ENCODE results near the gene TDRD7. TPM values are rescaled to one million over a fixed set of nuclear protein-coding genes. Genes with fewer than 3 reads are reported as not detected.

TDRD7 gene
- total and polyA plus RNA-seq, 2 of the 8 experiments (the other 6 are each of a cell fraction or from before 2014, with no cell fraction given): 1.2 to 2.3 TPM

DNA sequence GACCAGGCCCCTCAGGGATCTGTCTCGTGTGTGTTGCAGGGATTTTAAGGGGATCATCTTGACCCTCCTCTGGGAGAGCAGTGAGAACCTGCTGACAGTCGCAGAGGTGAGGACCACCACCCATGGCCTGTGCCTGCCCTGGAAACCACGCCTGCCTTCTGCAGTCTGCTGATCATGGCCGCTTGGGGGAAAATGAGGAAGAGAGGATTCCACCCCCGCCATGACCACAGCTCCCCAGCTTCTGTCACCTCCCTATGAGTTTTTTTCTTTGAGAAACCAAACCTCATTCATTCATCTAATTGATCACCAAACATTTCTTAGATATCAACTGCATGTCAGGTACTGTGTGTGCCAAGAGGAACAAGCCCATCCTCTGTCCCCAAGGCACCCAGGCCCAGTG lies 46.3 kb upstream of the TDRD7 start:
- H4K91ac ChIP-seq (replicated peaks; ENCODE audit: insufficient read length, low read length): no peak overlapping the region
- no peak overlapping the region for H3K23ac ChIP-seq (ENCODE audit: insufficient read length)
- H3K79me2 ChIP-seq (ENCODE audit: control insufficient read depth in 1 of 2, insufficient read depth in 2 of 2, low read length in 2 of 2): no peaks in the 10 kb centered on the region
- H4K20me1 ChIP-seq (replicated peaks in 1 of 2; ENCODE audit: control insufficient read depth in 1 of 2, insufficient read depth in 2 of 2, low read length in 2 of 2): no peaks in the 10 kb centered on the region
- no peak overlapping the region for H4K5ac ChIP-seq (ENCODE audit: insufficient read length, low read depth, low read length)
- ChIA-PET POLR2A (ENCODE audit: partially characterized antibody) (interaction anchor here (1.2 kb wide), 1 partner anchor 144 kb away, joined by 3 read pairs; no protein-coding TSS in a partner anchor), CTCF (ENCODE audit: partially characterized antibody) (interaction anchor here (1.9 kb wide), 1 partner anchor 509 kb away, joined by 5 read pairs; no protein-coding TSS in a partner anchor)
- no peak overlapping the region for H2BK12ac ChIP-seq (ENCODE audit: low read depth, low read length)
- no peak overlapping the region for H2AFZ ChIP-seq (ENCODE audit: low read length)
- peaks cover 8 to 9% of the 10 kb centered on the region in 2 experiments for H3K9me3 ChIP-seq (ENCODE audit: insufficient read depth in 2 of 2, low read depth in 1 of 2, low read length in 1 of 2)
- H3K79me1 ChIP-seq (ENCODE audit: low read depth, low read length): no peaks in the 10 kb centered on the region
- H2AK5ac ChIP-seq (ENCODE audit: low read depth, low read length): no peak overlapping the region
- 0 out of 7 replicates have a peak, but pooled peaks cover 0 to 2% (median 0%) of the 10 kb centered on the region in 4 experiments for H3K27me3 ChIP-seq (replicated peaks in 1 of 4; ENCODE audit: control insufficient read depth in 3 of 4, extremely low read depth in 1 of 4, insufficient read depth in 3 of 4, low read length in 3 of 4)
- DNase-seq (ENCODE audit: low read depth in 1 of 2, low spot score in 2 of 2): no peak
- WGBS, 2 experiments (ENCODE audit: extremely low coverage in 1 of 2, insufficient coverage in 1 of 2, insufficient read length in 1 of 2, insufficient replicate concordance in 2 of 2, low coverage in 1 of 2, low lambda C conversion rate in 2 of 2, missing lambda C conversion rate in 1 of 2): 88% methylated on average over 5 of the region's 5 CpGs; no CpG with 5 or more reads in 1 of the 2 experiments
- no peak overlapping the region for H2BK20ac ChIP-seq (ENCODE audit: low read length)
- no peak overlapping the region for H3K56ac ChIP-seq (replicated peaks; ENCODE audit: insufficient read length, low read depth, low read length)
- H3K4ac ChIP-seq (replicated peaks; ENCODE audit: insufficient read length, low read depth, low read length): no peak overlapping the region
- H3K4me2 ChIP-seq (ENCODE audit: insufficient read depth in 1 of 2, low read depth in 2 of 2, low read length in 2 of 2): no peak overlapping the region
- no peak overlapping the region for H2BK15ac ChIP-seq (ENCODE audit: low read length)
- H2BK120ac ChIP-seq (replicated peaks; ENCODE audit: low read depth, low read length): no peak overlapping the region
- no peak overlapping the region for H3K14ac ChIP-seq (ENCODE audit: insufficient read length)
- H4K8ac ChIP-seq (ENCODE audit: extremely low read depth, insufficient read depth, low read length): no peak overlapping the region
- peaks cover 0 to 7% (median 2%) of the 10 kb centered on the region in 4 experiments; a peak in 3 of 8 replicates for H3K36me3 ChIP-seq (ENCODE audit: control insufficient read depth in 2 of 4, insufficient read depth in 4 of 4, low read length in 3 of 4)
- no peak overlapping the region for H3K18ac ChIP-seq (ENCODE audit: extremely low read depth, low read length)
- peaks cover 0 to 3% (median 0%) of the 10 kb centered on the region in 4 experiments; a peak in 3 of 7 replicates for H3K4me1 ChIP-seq (replicated peaks in 1 of 4; ENCODE audit: control insufficient read depth in 3 of 4, insufficient read depth in 4 of 4, low read length in 3 of 4)
- no peak overlapping the region for H3K9ac ChIP-seq (replicated peaks in 1 of 4; ENCODE audit: extremely low read depth in 1 of 4, low read depth in 3 of 4, low read length in 3 of 4)
- FAIRE-seq: no peak
- no peak overlapping the region for H3K4me3 ChIP-seq (ENCODE audit: extremely low read depth in 1 of 4, insufficient read depth in 2 of 4, low read depth in 3 of 4, low read length in 4 of 4)
- H3K23me2 ChIP-seq (ENCODE audit: low read depth, low read length): no peaks in the 10 kb centered on the region
- no peak overlapping the region for H2BK5ac ChIP-seq (ENCODE audit: low read depth, low read length)
- no peak overlapping the region for H3K27ac ChIP-seq (ENCODE audit: low read depth, low read length)
- TF ChIP-seq CREB1 (IDR thresholded peaks at IDR 0.05) (no peak), FOSL1 (IDR thresholded peaks at IDR 0.05; ENCODE audit: insufficient read depth, low read depth, low read length) (no peak), CTBP2 (IDR thresholded peaks at IDR 0.05; ENCODE audit: borderline replicate concordance, insufficient read depth, insufficient read length, low read length) (no peak), EGR1 (IDR thresholded peaks at IDR 0.05; ENCODE audit: borderline replicate concordance, low read depth, low read length) (no peak), HDAC6 (IDR thresholded peaks at IDR 0.05; ENCODE audit: low read depth, low read length) (no peak), YY1 (IDR thresholded peaks at IDR 0.05; ENCODE audit: low read depth, low read length) (no peak), RFX5 (IDR thresholded peaks at IDR 0.05; ENCODE audit: borderline replicate concordance, low read depth, low read length) (no peak), ASH2L (IDR thresholded peaks at IDR 0.05; ENCODE audit: low read length) (no peak), NRF1 (IDR thresholded peaks at IDR 0.05; ENCODE audit: low read depth, low read length) (no peak)
- TF ChIP-seq, protein P1, sequence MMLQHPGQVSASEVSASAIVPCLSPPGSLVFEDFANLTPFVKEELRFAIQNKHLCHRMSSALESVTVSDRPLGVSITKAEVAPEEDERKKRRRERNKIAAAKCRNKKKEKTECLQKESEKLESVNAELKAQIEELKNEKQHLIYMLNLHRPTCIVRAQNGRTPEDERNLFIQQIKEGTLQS (IDR thresholded peaks at IDR 0.05; ENCODE audit: insufficient read depth, low read depth, low read length): no peak
- TF ChIP-seq, protein P2, sequence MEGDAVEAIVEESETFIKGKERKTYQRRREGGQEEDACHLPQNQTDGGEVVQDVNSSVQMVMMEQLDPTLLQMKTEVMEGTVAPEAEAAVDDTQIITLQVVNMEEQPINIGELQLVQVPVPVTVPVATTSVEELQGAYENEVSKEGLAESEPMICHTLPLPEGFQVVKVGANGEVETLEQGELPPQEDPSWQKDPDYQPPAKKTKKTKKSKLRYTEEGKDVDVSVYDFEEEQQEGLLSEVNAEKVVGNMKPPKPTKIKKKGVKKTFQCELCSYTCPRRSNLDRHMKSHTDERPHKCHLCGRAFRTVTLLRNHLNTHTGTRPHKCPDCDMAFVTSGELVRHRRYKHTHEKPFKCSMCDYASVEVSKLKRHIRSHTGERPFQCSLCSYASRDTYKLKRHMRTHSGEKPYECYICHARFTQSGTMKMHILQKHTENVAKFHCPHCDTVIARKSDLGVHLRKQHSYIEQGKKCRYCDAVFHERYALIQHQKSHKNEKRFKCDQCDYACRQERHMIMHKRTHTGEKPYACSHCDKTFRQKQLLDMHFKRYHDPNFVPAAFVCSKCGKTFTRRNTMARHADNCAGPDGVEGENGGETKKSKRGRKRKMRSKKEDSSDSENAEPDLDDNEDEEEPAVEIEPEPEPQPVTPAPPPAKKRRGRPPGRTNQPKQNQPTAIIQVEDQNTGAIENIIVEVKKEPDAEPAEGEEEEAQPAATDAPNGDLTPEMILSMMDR (IDR thresholded peaks at IDR 0.05; ENCODE audit: control extremely low read depth in 1 of 3, insufficient read depth in 1 of 3, low read depth in 1 of 3, low read length in 3 of 3): no peak

All from H1 (cell line).